ENCODE results near the gene GGA3.
A peak's percentile ranks its signal among the peaks of the same experiment; 100 is the strongest.

Gene GGA3

DNA sequence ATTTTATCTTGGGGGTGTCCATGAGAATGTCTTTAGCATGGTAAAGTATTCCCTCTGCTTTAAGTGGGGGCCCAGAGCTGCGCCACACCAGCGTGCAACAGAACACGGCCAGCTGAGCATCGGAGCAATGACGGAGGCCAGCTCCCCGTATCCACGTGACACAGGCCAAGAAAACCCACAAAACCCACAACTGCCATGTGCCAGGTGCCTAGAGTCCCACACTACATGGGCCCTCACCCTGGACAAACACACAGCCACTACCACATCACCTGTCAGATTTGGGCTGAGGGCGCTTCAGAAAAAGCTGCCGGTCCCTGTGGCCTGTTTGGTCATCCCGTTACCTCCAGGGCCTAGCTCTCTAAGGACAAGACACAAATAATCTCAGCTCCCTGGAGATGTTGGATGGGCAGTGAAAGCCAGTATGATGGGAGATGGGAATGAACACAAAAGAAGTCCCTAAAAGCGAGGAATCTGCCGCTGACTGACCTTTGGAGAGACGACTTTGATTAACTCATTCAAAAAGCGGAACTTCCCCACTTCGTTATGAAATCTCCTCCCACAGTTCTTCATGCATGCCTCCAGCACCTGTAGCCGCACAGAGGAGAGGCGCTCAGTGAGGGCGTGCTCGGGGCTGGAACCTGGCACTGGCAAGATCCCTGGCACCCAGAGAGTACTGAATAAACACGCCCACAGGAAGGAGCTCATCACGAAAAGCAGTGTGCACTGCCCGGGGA, 17.1 kb downstream of the GGA3 start:
- DNase-seq = peak in 1 of 2 donors; percentile 44

DNA sequence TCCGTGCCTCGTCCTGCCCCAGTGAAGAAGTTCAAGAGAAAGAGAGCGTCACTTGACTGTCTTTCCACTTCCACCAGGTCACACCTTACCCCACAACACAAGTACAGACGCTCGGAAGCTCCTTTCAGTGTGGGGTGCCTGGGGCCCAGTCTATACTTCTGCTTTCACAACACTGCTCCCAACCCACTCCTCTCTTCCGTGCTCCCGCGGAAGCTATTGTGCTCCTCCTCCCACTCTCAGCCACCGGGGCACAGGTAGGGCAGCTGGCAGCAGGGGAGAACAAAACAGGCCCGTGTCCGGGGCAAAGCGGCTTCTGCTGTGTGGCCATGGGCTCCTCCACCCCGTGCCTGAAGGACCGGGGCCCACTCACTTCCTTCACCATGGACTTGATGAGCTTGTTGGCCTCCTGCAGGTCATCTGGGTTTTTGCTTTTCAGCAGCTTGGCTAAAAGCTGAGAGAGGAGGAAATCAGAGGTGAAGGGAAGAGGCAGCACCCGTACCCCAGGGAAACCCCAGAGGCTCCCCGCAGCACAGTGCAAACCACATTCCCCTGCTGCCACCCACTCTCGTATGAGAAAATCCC, 18.9 kb downstream of the GGA3 start:
- peak; percentile 59 to 71 for DNase-seq

DNA sequence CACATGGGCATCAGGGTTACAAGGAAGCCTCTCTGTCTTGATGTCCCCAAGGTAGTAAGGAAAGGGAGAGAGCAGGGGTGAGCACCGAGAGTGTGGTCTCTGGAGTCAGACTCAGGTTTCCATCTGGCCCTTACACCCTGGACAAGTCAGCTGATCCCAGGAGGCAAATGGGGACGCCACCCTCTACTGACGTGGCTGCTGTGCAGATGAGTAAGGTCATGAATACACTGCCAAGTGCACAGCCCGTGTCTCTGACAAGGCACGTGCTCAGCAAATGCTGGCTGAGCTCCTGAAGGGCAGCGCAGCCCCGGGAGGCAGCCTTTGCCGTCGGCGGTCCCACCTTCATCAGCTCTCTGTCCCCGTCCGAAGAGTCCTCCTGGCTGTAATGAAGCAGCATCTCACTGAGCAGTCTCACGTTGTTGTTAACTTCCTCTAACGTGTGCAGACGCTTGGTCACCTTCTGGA, 19.4 kb downstream of the GGA3 start:
- peak in 1 of 2 donors; percentile 18 for DNase-seq

DNA sequence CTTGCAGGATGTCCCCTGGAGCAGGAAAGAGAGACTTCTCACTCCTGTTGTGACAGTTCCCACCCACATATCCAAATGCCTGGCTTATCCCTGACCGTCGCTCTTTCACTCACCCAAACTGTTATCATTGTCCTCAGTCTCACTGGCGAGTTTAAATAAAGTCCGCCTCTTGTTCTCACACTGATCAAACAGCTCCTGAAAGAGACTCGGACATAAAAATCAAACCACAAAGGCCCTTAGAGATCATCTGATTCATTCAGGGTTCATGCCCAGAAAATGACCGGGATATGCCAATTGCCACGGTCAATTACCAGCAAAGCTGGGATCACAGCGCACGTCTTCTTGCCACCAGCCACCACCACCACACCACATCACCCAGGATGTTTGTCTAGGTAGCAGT, 19.9 kb downstream of the GGA3 start:
- DNase-seq = no peak

DNA sequence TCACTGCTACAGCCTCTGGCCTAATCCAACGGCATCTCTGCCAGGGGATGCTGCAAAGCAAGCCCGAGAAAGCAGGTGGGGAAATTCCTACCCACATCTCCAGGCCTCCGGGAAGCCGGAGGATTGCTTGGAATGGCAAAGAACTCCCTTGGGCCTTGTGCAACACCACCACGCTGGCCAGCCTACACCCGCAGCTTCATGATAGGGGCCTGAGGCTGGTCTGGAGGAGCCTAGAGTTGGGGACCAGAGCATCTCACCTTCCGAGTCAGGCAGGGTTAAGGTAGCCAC, 20.3 kb downstream of the GGA3 start:
- no peak for DNase-seq

DNA sequence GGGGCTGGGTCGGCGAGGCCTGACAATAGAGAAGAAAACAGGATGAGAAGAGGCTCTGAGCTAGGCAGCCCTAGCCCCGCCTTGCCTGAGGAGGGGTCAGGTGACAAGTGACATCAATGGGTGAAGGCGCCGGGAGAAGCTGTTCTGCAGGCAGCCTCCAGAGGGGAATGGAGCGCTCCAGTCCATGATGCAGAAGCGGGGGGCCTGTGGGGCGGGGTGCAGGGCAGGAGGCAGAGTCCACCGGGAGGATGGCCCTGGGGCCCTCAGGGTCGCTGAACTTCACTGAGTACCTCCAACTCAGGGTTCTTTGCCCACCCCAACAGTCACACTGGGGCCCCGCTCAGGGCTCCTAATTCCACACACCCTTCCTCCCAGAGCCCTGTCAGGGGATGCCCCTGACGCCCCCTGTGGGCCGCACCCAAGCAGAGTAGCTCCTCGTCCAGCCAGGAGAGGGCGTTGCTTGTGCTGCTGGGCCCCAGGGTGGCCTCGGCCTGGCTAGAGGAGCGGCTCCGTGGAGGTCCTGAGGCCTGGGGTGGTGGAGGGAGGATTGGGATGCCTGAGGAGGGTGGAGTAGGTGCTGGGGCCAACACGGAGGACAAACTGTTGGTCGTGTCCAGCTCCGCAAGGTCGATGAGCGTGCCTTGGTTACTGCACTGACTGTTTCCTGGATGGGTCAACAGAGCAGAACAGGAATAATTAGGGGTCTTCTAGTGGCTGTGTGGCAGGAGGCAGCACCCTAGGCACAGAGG, 20.8 kb downstream of the GGA3 start:
- DNase-seq = peak; percentile 28 to 29

DNA sequence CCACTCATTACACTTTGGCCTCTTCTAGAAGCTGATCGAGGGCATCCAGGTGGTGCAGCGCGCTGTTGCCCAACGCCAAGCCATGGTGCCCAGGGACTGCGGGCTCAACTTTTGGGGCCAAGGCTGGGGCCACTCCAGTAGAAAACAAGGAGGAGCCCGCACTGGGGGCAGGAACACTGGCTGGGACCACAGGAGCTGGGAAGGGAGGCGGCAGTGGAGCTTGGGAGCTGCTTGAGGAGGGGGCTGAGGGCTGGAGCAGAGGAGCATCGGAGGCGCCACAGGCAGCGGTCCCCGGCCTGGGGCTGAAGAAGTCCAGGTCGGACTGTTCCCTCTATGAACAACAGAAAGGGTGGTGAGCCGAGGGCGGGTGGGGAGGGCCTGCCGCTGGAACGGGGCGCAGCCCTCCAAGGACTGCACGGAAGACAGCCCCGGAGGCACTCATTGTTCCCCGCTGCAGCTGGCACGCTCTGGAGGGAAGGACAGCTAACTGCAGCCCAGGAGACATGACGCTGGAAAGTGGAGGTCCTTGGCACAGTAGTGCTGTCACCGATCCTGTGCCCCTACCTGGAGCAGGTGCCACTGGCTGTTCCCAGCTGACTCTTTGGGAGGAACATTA, 21.5 kb downstream of the GGA3 start:
- no peak for DNase-seq

DNA sequence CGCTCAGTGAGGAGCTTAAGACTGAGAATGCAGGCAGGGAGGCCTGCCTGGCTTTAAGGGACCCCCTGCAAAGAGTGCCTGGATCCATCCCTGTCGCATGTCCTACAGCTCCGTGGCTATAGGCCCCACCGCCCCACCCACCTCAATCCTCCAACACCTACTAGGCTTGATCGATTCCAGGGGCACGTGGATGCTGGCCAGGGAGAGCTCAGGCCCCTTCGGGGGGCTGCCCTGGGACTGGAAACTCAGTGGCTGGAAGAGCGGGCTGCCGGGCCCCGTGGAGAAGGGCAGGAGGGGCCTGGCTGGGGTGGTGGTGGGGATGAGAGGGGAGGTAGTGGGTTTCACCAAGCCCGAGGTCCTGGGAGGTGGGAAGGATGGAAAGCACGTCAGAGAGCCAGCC, 22.2 kb downstream of the GGA3 start:
- DNase-seq = no peak

DNA sequence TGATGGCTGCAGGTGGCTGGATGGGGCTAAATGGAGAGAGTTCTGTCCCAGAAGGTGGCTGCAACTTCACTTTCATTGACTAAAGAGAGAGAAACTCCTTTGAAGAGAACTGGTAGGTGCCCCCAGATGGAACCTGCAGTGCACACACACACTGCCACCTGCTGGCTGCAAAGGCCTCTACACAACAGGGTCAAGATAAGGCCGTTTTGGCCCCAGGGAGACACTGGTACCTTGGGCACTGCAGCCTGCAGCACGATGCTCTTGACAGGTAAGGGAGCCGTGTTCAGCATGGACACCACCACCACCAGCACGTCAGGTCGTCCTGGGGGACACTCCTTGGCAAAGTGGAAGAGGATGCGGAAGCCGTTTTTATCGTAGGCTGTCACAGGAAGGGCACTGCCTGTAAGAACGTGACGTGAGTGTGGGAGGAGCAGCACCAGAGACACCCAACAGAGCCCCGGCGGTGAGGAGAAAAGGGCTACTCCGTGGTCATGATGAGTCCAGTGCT, 22.7 kb downstream of the GGA3 start:
- peak; percentile 70 for DNase-seq

DNA sequence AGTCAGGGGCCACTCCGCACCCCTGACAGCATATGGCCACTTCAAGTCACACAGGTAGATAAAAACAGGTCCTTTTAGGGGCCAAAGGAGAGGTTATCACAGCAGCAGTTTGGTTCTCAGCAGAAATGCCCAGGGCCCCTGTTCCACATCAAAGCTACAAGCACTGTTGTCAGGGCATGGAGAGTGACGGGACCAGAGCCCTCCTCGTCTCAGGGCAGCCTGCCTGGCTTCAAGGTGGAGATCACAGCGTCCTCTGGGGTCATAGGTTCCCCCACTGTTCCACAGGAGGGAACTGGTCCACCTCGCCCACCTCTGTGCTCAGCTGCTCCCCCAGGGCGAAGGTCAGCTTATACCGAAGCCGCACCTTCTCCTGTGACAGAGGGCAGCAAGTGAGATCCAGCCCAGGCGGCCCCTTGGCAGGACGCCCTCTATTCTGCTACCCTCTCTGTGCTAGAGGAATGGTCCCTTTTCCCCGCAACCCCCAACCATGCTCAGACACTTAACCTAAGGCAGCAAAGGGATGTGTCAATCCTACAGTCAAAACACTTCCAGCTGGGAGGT, 23.3 kb downstream of the GGA3 start:
- DNase-seq = no peak

DNA sequence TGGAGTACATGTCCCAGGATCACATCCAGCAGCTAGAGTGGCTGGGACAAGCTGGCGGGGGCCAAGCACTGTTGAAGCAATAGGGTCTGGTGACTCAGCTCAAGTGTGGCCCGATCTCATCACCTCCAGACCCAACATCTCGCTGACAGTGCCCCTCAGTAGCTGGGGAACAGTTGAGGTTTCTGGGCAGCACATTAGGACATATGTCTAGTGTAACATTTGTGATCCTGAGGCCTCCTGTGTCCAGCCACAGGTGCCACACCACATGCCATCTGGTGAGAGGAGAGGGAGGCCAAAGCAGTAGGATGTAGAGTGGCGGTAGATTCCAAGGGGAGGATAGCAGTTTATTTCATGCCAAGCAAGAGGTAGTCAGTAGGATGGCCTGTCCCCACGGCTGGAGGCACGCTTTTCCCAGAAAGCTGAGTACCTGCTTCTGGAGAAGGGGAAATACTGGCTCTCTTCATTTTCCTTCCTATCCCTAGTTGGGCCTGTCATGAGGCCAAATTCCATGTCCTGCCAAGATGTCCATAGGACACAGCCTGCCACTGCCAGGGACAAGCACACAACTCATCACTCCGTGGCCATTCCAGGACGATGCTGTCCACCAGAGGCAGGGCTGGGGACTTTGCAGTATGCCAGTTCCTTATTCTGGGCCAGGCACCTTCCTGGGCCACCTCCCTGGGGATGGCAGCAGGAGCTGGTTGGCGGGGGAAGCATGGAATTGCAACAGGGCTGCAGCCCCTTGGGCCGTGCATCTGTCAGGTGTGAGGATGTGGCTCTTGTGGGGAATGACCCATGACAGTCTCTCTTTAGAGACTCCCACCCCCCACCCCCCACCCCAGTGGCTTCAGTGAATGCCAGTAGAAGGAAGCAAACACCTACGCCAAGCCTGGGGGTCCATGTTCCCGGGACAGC, 24.0 kb downstream of the GGA3 start:
- no peak for DNase-seq

DNA sequence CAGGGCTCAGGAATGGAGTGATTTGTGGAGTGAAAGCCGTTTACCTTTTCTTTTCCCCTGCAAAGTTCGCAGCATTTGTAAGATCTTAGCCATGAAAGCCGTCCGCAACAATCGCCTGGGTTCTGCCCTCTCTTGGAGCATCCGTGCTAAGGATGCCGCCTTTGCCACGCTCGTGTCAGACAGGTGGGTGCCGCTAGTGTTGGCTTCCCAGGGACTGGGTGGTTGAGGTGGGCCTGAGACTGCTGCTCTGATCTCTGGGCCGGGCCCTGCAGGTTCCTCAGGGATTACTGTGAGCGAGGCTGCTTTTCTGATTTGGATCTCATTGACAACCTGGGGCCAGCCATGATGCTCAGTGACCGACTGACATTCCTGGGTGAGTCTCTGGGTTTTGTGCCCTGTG, 28.6 kb downstream of the GGA3 start:
- DNase-seq = no peak

DNA sequence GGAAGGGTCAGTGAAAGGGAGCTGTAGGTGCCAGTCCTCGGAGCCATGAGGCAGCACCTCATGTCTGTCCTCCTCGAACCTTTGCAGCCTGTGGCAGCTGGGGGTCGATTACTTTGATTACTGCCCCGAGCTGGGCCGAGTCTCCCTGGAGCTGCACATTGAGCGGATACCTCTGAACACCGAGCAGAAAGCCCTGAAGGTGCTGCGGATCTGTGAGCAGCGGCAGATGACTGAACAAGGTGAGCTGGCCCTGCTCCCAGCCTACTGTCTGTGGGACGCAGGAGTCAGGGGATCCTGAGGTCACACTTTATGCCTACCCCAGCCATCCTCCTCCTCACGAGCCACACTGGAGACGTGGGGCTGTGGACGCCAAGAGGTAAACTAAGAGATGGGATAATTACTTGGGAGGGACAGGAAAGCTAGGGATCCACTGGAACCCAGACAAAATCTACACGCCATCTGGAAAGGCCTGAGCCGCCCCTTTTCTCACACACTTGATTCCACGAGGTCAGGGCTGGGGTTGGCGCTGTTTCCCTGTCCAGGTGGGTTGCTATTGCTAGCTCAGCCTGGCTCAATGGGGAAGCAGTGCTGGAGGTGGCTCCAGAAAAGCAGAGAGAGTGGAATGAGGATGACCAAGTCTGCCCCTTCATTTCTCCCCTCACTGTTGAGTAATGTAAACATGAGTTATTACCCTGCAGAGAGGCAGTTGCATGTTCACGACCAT, 29.5 kb downstream of the GGA3 start:
- DNase-seq = no peak

DNA sequence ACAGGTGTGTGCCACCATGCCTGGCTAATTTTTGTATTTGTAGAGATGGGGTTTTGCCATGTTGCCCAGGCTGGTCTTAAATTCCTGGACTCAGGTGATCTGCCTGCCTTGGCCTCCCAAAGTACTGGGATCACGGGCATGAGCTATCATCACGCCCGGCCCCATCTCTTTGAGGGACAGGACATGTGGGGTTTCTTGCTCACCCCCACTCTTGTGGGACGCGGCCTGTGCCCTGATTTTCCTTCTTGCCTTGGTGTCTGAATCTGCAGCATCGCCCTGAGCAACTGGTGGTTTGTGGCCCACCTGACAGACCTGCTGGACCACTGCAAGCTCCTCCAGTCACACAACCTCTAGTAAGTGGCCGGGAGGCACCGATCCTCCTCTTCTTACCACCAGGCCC, 30.3 kb downstream of the GGA3 start:
- DNase-seq = no peak

DNA sequence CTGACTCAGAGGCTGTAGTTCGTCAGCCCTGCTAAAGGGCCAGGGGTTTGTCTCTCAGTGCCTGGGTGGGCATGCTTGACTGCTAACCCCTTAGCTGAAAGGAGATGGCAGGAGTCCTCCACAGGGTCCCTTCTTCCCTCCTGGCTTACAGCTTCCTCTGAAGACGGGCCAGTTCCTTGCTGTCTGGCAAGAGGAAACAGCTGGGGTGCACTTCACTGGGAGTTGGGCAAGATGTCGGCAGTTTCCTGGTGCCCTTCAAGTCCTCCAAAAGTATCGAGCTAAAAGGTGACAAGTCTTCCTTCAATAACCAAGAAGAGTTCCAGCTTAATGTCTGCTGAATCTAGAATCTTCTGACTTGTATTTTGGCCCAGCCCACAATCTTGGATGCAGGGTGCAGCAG, 32.6 kb downstream of the GGA3 start:
- peak in 1 of 2 donors; percentile 24 for DNase-seq

DNA sequence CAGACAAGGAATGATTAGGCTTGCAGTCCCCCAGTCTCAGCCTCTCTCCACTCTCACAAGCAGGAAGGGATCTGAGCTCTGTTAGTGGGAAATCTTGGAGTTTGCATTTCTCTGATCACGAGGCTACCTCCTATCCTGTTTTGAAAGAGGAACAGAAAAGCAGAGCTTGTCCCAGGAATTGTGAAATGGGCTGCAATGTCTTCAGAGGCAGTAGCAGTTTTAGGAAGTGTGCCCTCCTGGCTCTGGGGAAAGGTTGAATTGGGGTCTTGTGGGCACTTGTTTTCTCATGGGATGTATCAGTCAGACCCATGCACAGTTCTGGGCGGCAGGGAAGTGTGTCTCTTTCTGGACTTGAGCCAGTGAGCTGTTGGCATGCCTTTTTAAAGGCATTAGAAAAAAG, 33.1 kb downstream of the GGA3 start:
- peak in 1 of 2 donors; percentile 12 for DNase-seq

DNA sequence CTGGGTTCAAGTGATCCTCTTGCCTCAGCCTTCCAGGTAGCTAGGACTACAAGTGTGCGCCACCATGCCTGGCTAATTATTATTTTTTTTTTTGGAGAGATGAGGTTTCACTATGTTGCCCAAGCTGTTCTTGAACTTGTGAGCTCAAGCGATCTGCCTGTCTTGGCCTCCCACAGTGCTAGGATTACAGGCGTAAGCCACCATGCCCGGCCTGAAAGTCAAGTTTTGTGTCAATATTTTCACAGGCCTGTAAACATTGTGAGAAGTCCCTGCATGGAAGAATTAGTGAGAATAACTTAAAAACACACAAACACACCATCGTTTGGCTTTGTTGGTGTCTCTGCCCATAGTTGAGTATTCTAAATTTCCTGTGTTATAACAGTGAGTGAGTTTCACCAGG, 33.7 kb downstream of the GGA3 start:
- no peak for DNase-seq

DNA sequence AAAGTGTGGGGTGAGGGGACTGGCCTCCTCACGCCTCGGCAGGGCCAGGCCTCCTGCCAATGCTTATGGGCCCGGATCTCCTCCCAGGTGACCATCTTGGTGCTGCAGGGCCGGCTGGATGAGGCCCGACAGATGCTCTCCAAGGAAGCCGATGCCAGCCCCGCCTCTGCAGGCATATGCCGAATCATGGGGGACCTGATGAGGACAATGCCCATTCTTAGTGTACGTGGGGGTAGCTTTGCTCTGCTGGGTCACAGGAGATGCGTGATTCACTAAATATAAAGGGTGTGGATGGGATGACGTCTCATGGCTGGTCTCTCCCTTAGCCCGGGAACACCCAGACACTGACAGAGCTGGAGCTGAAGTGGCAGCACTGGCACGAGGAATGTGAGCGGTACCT, 36.4 kb downstream of the GGA3 start:
- DNase-seq = no peak

DNA sequence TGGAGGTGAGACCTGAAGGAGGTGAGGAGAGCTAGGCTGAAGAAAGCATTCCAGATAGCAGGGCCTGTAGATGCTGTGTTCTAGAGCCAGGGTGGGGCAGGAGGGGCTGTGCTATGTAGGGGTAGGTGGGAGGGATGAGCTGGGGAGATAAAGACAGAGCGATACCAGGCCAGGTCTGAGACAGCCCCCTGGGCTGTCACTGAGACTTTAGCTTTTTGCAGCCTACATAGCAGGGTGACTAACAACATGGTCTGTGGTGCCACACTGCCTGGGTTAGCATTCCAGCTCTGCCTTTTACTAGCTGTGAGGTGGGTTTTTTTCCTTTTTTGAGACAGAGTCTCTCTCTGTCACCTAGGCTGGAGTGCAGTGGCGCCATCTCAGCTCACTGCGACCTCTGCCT, 41.6 kb downstream of the GGA3 start:
- DNase-seq = no peak

DNA sequence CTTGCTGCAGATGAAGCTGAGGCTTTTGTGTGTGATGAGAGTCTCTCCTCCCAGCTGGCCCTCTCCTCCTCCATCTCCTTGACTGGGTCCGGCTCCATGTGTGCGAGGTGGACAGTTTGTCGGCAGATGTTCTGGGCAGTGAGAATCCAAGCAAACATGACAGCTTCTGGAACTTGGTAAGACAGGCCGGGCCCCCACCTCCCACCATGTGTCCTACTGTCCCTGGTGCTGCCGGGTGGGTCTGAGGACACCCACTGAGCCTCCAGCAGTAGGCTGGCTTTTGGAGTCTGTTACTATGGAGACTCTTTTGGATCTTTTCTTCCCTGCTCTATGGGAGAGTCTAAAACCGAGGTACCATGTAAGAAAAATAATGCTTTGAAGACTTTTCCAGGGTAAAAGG, 43.3 kb downstream of the GGA3 start:
- DNase-seq = no peak

DNA sequence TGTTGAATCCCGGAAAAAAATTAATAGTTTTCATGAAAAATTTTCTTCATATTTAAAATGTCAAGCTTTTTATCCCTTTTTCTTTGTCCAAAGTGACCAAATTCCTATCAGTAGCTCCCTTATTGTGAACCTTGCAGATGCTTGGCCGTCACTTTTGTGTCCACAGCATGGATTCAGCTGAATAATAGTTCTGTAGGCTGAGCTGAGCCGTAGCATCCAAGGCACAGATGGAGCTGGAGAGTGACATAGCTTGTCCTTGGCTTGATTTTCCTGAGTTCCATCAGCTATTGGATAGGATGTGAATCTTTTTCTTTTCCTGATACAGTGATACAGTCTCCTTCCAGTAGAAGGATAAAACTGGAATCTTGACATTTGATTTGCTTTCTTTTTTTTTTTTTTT, 52.3 kb downstream of the GGA3 start:
- no peak for DNase-seq

DNA sequence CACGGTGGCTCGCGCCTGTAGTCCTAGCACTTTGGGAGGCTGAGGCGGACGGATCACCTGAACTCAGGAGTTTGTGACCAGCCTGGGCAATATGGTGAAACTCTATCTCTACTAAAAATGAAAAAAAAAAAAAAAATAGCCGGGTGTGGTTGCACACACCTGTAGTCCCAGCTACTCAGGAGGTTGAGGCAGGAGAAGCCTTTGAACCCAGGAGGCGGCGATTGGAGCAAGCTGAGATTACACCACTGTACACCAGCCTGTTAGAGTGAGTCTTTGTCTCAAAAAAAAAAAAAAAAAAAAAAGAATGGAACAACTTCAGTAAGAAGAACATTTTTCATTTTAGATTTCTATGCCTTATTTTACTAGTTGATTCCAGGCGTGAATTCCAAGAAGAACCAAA, 53.2 kb downstream of the GGA3 start:
- no peak for DNase-seq

Data from CD4-positive, alpha-beta T cell treated with Interleukin-4 for 1 hour (primary cell).